NOMO-1 treated with DMSO at 0.1 percent for 48 hours (cell line): ENCODE data around the gene NMU.
"Not testable (repeated sequence)": the region's sequence is repeated elsewhere in the genome, so short reads cannot be mapped to it uniquely, and the experiment has no call there.

Experiments used
- DNase-seq: peaks from one replicate; lab custom pipeline; 2025; ENCODE audit not compliant: unreplicated experiment; lab: John Stamatoyannopoulos, UW

The NMU gene

GRCh38 chr4:55635741-55636655 lies at the start of gene NMU:
TSS of gene NMU (minus strand) at chr4:55636298. CDS start at chr4:55636192, 106 bp downstream.
- no peak for DNase-seq

- no peak for DNase-seq
Observed at GRCh38 chr4:55684276-55684675, 48.2 kb upstream of the NMU start.

- DNase-seq = not testable (repeated sequence)
Observed at GRCh38 chr4:55682797-55683196, 46.7 kb upstream of the NMU start.

- DNase-seq = no peak
Observed at GRCh38 chr4:55682295-55682694, 46.2 kb upstream of the NMU start.

GRCh38 chr4:55681430-55681829 lies 45.3 kb upstream of the NMU start:
- no peak for DNase-seq

- no peak for DNase-seq
Observed at GRCh38 chr4:55675196-55675793, 39.2 kb upstream of the NMU start.

GRCh38 chr4:55673424-55673823 lies 37.3 kb upstream of the NMU start:
- DNase-seq = no peak

- no peak for DNase-seq
Observed at GRCh38 chr4:55671667-55672066, 35.6 kb upstream of the NMU start.

- no peak for DNase-seq
Observed at GRCh38 chr4:55670695-55671094, 34.6 kb upstream of the NMU start.

GRCh38 chr4:55668449-55668848 lies 32.4 kb upstream of the NMU start:
- DNase-seq = no peak

- DNase-seq = no peak
Observed at GRCh38 chr4:55666535-55666934, 30.4 kb upstream of the NMU start.

GRCh38 chr4:55663145-55663544 lies 27.0 kb upstream of the NMU start:
- DNase-seq = no peak

- no peak for DNase-seq
Observed at GRCh38 chr4:55661398-55662056, 25.4 kb upstream of the NMU start.

- no peak for DNase-seq
Observed at GRCh38 chr4:55658657-55659056, 22.6 kb upstream of the NMU start.

GRCh38 chr4:55654131-55654530 lies 18.0 kb upstream of the NMU start:
- no peak for DNase-seq

GRCh38 chr4:55650483-55650882 lies 14.4 kb upstream of the NMU start:
- DNase-seq = no peak

- no peak for DNase-seq
Observed at GRCh38 chr4:55637272-55637820, 1.2 kb upstream of the NMU start.

GRCh38 chr4:55636656-55636999 lies 530 bp upstream of the NMU start:
- no peak for DNase-seq

- no peak for DNase-seq
Observed at GRCh38 chr4:55635282-55635681, 816 bp downstream of the NMU start.

GRCh38 chr4:55634417-55635128 lies 1.5 kb downstream of the NMU start:
- no peak for DNase-seq

GRCh38 chr4:55633903-55634302 lies 2.2 kb downstream of the NMU start:
- no peak for DNase-seq
